K562 (cell line): ENCODE data around the gene FTH1. TPM values are rescaled to one million over a fixed set of nuclear protein-coding genes. Genes with fewer than 3 reads are reported as not detected.

ENCODE experiments used
- CLOCK ChIP-seq: fragments of 250-450 bp; sonication (Bioruptor Pico); IDR thresholded peaks from 2 replicates; pipeline ENCODE4 v1.4.0; 2020; ENCODE audit warnings: mild to moderate bottlenecking, moderate library complexity, borderline replicate concordance
- EP400 ChIP-seq: fragments of 450-650 bp; IDR thresholded peaks from 2 replicates; pipeline ENCODE4 v1.6.1; 2017; ENCODE audit warnings: antibody characterized with exemption, mild to moderate bottlenecking, moderate library complexity
- HDAC1 ChIP-seq, 2 experiments: fragments of 450-650 bp; IDR thresholded peaks; 2 replicates each; pipeline ENCODE4 v1.6.1; 2016 to 2017; ENCODE audit warnings: inconsistent platforms in 1 of 2, mild to moderate bottlenecking in 1 of 2, moderate library complexity in 1 of 2
- NFXL1 ChIP-seq: fragments of 450-650 bp; formaldehyde crosslinking; IDR thresholded peaks from 2 replicates; pipeline ENCODE4 v1.4.0; 2021; ENCODE audit warnings: mild to moderate bottlenecking
- PKNOX1 ChIP-seq: fragments of 450-650 bp; IDR thresholded peaks from 2 replicates; pipeline ENCODE4 v1.6.1; 2016
- SIN3A ChIP-seq, 2 experiments: fragments of 150-350 bp in 1 of 2; IDR thresholded peaks; 2 replicates each; pipeline ENCODE4 v1.6.1; 2011 to 2016; ENCODE audit warnings: borderline replicate concordance in 2 of 2, low read depth in 2 of 2, low read length in 2 of 2, mild to moderate bottlenecking in 2 of 2, moderate library complexity in 2 of 2; ENCODE audit not compliant: control insufficient read depth in 1 of 2
- SP2 ChIP-seq: IDR thresholded peaks from 2 replicates; pipeline ENCODE4 v1.6.1; 2011; ENCODE audit warnings: mild to moderate bottlenecking, low read depth, low read length, moderate library complexity; ENCODE audit not compliant: poor library complexity, severe bottlenecking; ENCODE audit errors: extremely low read depth
- VEZF1 ChIP-seq: fragments of 200-800 bp; sonication (Bioruptor generic); IDR thresholded peaks from 2 replicates; pipeline ENCODE4 v1.6.1; 2017; ENCODE audit warnings: missing genetic modification characterization, missing compliant biosample characterization
- ZC3H8 ChIP-seq: fragments of 450-650 bp; IDR thresholded peaks from 2 replicates; pipeline ENCODE4 v1.6.1; 2017
- ZFP1 ChIP-seq: fragments of 450-650 bp; formaldehyde crosslinking; IDR thresholded peaks from 2 replicates; pipeline ENCODE4 v1.4.0; 2020; ENCODE audit warnings: mild to moderate bottlenecking, mixed read lengths
- ZNF407 ChIP-seq: fragments of 450-650 bp; IDR thresholded peaks from 2 replicates; pipeline ENCODE4 v1.6.1; 2016; ENCODE audit warnings: low read depth
- ZNF76 ChIP-seq: fragments of 250-450 bp; sonication (Bioruptor Pico); IDR thresholded peaks from 2 replicates; pipeline ENCODE4 v1.4.0; 2020; ENCODE audit warnings: mild to moderate bottlenecking, moderate library complexity, borderline replicate concordance
- ZNF785 ChIP-seq: fragments of 250-450 bp; sonication (Bioruptor Pico); IDR thresholded peaks from 2 replicates; pipeline ENCODE4 v1.4.0; 2020; ENCODE audit warnings: mild to moderate bottlenecking
- polyA plus RNA-seq, 8 experiments: library from polyadenylated mRNA; depleted of rRNA in 4 of 8; stranded (reverse) in 5 of 8; unstranded in 3 of 8; fragments of >200 nt; fragmentation: Nextera tagmentation in 2 of 8; fragmentation: Illumina TruSeq in 1 of 8; extraction: Ambion mirVana in 2 of 8; extraction: Trizol in 1 of 8; gene quantifications; 2 replicates each; pipeline versions ENCODE4 v1.2.1 to v1.2.3, GENCODE V29; 2011 to 2014; ENCODE audit warnings: inconsistent platforms in 1 of 8, missing spikeins in 1 of 8
- total RNA-seq, 7 experiments: library from RNA; depleted of rRNA in 6 of 7; stranded (reverse); fragments of >200 nt in 6 of 7; fragmentation: Illumina TruSeq in 2 of 7; extraction: Trizol in 2 of 7; gene quantifications; 2 replicates each; pipeline versions ENCODE4 v1.2.1 to v1.2.3, GENCODE V29; 2011 to 2021; ENCODE audit warnings: low replicate concordance in 1 of 7

FTH1 gene
- total and polyA plus RNA-seq, 9 of the 15 experiments (the other 6 are each of a cell fraction or from before 2014, with no cell fraction given) = 370 to 3,146 (median 802) TPM

GRCh38 chr11:61917334-61918109 lies 49.9 kb downstream of the FTH1 start, which contains the start of gene RAB3IL1 (continued):
- TF ChIP-seq ZNF407 = no peak
- no peak for TF ChIP-seq ZC3H8
- 0 out of 2 replicates have a peak, but pooled peaks have one; percentile 19 for TF ChIP-seq PKNOX1
- no peak for TF ChIP-seq ZNF76 (CRISPR knock-in tag)
- no peak for TF ChIP-seq NFXL1 (CRISPR knock-in tag)
- TF ChIP-seq VEZF1 (CRISPR knock-in tag) = peak; percentile 86
- TF ChIP-seq ZFP1 = no peak
- no peak; the same call in 1 of the 2 replicates for TF ChIP-seq EP400
- peak; percentile 78 to 82; a peak in 3 of 4 replicates for TF ChIP-seq HDAC1 (IDR thresholded peaks at IDR 0.05)
- TF ChIP-seq CLOCK (CRISPR knock-in tag) = peak; percentile 76; the same call in 1 of the 2 replicates
- peak; percentile 88 to 90; a peak in 3 of 4 replicates for TF ChIP-seq SIN3A (IDR thresholded peaks at IDR 0.05; ENCODE audit: borderline replicate concordance in 2 of 2, control insufficient read depth in 1 of 2, low read depth in 2 of 2, low read length in 2 of 2)
- TF ChIP-seq ZNF785 = no peak
- no peak for TF ChIP-seq SP2
